Thyroid gland (tissue), 4 donors: ENCODE results near the gene KIR2DL1.

Experiments
- POLR2A ChIP-seq, 2 donors: fragments of 450-650 bp; IDR thresholded peaks; one replicate each; pipeline ENCODE4 v1.6.1; 2017; ENCODE audit warnings: antibody characterized with exemption in 2 of 2, mild to moderate bottlenecking in 2 of 2, moderate library complexity in 1 of 2
- TF ChIP-seq, protein P1 (sequence below), 6 experiments: fragments of 200-600 bp in 3 of 6; fragments of 450-650 bp in 3 of 6; sonication (generic) in 3 of 6; IDR thresholded peaks; one replicate each; pipeline ENCODE4 v1.5.1; 2016 to 2019; ENCODE audit warnings: antibody characterized with exemption in 6 of 6, mild to moderate bottlenecking in 2 of 6, inconsistent platforms in 1 of 6, moderate library complexity in 1 of 6

DNA sequence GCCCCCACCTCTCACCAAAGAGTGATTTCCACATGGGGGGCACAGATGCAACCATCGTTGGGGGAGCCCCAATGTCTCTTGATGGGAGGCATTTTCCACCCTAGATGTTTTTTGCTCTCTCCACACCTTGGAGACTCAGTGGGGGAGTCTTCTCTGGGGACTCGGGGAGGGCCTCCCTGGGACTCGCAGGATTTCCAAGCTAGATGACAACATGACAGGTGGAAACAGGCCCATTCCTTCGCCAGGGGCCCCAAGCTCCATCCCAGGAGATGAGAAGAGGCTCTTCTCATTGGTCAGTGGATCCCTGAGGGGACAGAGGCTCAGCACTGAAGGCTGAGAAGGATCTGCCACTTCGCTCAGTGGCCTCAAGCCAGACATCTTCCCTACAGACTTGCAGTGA, 21.1 kb downstream of the KIR2DL1 start:
- TF ChIP-seq, protein P1, sequence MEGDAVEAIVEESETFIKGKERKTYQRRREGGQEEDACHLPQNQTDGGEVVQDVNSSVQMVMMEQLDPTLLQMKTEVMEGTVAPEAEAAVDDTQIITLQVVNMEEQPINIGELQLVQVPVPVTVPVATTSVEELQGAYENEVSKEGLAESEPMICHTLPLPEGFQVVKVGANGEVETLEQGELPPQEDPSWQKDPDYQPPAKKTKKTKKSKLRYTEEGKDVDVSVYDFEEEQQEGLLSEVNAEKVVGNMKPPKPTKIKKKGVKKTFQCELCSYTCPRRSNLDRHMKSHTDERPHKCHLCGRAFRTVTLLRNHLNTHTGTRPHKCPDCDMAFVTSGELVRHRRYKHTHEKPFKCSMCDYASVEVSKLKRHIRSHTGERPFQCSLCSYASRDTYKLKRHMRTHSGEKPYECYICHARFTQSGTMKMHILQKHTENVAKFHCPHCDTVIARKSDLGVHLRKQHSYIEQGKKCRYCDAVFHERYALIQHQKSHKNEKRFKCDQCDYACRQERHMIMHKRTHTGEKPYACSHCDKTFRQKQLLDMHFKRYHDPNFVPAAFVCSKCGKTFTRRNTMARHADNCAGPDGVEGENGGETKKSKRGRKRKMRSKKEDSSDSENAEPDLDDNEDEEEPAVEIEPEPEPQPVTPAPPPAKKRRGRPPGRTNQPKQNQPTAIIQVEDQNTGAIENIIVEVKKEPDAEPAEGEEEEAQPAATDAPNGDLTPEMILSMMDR (IDR thresholded peaks at IDR 0.05) = no peak
- no peak for TF ChIP-seq POLR2A (IDR thresholded peaks at IDR 0.05)
